GM04504 (cell line): ENCODE data around the gene IFNA2.
"Not testable (repeated sequence)": the region's sequence is repeated elsewhere in the genome, so short reads cannot be mapped to it uniquely, and the experiment has no call there.

Experiments
- DNase-seq: peaks from one replicate; pipeline ENCODE4 v3.0.0-alpha.2; 2012; ENCODE audit warnings: low read depth

The IFNA2 gene

DNA sequence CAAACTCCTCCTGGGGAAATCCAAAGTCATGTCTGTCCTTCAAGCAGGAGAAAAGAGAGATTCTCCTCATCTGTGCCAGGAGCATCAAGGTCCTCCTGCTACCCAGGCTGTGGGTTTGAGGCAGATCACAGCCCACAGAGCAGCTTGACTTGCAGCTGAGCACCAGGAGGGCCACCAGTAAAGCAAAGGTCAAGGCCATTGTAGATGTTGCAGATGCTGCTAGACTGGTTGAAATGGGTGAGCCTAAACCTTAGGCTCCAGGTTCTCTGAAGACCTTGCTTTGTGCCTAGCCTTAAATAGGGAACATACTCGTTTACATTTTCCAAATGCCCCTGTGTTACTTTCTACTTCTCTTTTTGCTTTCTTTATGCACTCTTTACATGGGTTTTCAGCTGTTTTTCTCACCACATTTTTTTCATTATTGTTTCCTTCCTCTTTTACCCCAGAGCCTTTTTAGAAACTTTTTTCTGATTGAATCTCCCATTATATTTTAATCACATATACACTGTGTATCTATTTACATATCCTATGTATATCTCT lies at the start of gene IFNA2:
IFNA2 (minus strand) TSS at position 268 of the 540 bp plus-strand sequence; CDS start at position 199, 69 bp downstream.
- DNase-seq = no peak

DNA sequence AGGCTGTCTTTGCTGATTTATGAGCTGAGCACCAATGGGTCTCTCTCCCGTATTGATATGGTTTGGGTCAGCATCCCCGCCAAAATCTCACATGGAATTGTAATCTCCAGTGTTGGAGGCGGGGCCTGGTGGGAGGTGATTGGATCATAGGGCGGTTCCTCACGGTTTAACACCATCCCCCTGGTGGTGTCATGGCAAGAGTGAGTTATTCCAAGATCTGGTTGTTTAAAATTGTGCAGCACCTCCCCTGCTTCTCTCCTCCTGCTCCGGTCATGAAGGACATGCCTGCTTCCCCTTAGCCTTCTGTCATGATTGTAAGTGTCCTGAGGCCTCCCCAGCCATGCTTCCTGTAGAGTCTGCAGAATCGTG lies 49.8 kb upstream of the IFNA2 start:
- DNase-seq = not testable (repeated sequence)

DNA sequence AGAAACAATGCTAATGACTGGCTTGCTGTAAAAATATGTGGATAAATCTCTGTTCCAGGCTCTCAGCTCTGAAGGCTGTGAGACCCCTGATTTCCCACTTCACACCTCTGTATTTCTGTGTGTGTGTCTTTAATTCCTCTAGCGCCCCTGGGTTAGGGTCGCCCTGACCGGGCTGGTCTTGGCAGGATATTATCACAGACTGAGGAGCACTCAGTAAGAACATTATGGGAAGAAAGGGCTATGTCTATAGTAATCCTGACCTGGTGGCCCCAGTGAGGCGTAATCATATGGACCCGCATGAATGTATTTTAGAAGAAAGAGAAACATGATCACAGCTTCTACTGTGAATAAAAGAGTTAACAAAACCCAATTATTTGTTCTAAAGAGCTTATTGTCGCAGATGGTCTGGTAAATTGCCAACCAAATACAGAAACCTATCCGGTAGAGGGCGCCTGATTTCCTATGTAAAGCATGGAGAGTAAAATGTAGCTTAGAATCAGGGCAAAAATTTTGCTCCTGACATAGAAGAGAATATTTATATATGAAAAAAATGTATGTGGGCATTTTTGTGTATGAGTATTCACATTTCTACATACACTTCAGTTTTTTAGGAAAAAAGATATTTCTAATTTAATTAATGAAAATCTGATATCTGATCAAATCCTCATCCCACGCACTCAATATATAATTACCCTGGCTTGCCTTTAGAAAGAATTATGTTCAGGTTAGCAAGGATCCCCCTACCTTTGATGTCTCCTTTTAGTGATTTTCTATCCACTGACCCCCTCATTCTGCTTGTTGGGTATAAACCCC lies 49.2 kb upstream of the IFNA2 start:
- DNase-seq = peak; percentile 41

DNA sequence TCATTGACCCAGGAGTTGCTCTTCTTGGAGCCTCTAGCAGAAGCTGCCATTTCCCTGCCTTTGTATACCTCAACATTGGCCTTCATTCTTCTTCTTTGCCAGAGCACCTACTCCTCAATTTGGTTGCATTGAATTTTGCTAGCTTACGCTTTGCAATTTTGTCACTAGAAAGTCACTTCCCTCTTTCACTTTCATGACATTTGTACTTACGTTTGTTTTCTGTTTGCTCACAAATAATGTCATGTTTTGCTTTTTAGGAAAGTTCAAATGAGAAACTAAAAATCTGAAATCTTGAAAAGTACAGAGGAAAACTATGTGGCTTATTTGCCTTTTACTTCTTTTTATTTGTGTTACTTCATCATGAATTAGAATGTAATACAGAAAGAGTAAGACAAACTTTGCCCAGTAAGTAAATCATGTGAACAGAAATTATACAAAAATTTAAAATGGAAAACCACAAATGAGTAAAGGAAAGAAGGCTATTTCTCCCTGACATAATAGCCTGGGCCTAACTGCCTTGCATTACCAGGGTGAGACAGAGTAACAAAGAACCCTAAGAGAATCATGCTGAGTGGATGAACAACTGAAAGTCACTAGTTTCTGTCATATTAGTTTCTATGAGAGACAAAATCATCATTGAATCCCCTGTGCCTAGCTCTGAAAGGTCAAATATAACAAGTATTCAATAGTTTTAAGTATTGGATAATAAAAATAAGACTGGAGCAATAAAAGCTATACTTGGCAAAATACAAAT lies 47.7 kb upstream of the IFNA2 start:
- DNase-seq = no peak

DNA sequence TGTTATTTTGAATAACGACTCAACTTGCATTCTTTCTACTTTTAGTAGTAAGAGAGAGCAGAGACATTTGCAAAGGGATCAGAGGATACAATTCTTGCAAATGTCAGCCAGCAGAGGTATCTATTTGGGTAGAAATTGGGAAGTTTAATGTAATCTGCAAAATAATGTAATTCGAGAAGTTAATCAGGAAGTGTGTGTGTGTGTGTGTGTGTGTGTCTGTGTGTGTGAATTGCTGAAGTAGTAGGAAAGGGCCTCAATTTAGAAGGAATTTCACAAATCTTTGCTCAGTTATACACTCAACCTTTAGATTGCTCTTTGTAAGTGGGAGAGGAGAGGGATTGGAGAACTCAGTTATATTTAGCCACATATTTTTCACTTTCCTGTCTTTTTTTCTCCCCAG lies 44.0 kb upstream of the IFNA2 start:
- no peak for DNase-seq

DNA sequence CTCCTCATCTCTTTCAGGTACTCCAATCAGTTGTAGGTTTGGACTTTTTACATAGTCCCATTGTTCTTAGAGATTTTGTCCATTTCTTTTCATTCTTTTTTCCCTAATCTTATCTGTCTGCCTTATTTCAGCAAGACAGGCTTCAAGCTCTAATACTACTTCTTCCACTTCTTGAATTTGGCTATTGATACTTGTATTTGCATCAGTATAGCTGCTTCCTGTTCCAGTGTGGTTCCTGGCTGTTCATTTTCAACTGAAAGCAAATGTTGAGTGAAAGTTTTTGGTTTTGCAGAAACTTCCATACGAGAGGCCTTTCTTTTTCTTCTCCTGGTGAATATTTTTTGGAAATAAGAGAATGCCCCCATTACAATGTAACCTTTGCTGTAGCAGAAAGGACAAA lies 43.0 kb upstream of the IFNA2 start:
- no peak for DNase-seq

DNA sequence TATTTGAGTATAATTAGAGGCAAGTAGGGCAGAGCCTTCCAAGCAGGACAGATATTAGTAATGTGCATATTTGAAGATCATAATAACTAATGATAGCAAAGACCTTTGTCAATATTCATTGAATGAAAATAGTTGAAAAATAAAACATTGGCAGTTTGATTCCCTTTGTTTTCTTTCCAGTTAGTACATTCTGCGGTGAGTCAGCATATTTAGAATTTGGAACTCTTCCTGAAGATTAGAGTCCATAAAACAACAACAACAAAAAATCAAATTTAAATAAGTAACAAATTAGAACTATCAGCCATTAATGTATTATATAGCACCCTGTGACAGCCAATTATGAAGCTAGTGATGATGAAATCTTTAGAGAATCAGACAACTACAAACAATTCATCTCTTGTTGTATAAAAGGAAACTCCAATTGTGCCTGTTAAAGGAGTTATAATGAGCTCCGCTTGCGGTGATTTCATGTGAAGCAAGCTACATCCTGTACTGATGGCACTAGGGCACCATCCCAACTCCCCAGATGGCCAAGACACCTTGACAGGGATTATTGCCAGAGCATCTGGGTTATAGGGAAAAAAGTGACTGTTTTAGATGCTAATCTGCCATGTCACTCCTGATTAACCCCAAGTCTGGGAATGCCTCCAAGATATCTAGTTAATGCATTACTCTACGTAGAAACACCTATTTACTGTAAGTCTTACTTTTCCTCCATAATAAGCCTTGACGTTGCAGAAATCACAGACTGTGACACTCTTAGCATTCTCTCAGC lies 30.5 kb upstream of the IFNA2 start:
- no peak for DNase-seq

DNA sequence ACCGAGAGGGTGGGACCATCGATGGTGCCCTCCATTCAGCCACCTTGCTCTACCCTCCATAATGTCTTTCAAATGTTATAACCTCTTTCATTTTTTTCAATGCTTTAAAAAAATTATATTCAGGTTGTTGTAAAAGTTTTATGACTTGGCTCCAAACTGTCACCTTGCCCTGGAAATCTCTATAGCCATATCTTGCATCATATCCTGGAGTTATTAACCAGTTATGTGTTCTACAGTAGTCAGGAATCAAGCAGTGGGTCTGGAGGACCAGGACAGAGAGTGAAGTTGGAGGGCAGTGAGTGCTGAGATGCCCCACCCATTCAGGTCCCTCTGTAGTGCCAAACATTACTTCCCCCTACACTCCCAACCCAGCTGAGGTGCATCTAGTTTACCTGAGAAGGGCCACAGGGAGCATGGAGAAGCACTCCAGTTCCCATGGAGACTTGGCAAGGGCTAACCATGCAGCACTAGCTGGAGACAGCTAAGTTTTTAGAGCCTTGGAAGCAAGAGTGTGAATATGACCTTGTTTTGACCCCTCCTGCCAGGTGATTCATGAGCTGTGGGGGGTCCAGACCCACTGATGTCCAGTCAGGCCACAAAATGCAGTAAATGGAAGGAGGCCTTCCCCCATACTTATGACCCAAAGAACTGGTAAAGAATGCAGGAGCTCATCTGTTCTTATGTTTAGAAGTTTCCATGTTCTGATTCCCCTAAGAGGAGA lies 29.2 kb upstream of the IFNA2 start:
- DNase-seq = no peak

DNA sequence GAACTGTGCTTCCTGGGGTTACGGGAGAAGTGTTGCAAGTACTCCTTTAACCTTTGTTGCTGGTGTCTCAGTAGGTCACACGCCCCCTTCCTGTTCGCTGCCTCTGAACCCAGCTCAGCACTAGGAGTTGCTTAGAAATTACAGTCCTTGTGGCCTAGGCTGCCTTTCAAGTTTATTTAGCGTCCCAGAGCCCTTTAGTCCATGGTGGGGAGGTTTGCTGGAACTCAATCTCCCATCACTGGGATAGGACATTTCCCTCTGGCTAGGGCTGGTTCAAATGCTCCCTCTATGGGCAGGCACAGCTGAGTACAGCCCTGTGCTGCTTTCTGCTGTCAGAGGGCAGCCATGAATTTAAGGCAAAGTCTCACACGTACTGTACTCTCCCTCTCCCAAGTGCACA lies 28.4 kb upstream of the IFNA2 start:
- no peak for DNase-seq

DNA sequence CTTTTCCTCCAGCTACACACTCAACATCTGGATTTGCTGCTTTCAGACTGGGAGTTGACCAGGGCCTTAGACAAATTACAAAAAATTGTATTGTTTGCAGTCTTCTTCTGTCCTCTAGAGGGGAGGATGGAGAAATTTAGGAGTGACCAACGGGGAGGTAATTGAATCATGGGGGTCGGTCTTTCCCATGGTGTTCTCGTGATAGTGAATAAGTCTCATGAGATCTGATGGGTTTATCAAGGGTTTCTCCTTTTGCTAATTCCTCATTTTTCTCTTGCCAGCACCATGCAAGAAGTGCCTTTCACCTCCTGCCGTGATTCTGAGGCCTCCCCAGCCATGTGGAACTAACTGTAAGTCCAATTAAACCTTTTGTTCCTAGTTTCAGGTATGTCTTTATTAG lies 28.0 kb upstream of the IFNA2 start:
- DNase-seq = no peak

DNA sequence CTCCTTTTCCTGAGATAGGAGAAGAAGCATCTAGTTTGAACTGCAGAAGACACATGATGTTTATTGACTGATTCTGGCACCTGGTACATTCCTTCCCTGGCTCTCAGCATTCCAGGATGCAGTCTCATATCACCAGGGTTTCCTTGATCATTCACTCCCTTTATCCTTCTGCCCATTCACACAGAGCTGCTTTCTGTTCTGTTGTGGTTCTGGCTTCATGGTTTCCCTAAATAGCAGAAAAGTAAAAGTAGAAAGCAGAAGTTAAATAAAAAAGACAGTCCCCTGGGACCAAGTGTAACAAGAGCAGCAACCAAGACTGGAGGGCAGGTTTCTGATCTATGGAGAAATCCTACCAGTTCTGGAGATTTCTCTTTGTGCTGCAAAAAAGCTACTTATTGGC lies 26.9 kb upstream of the IFNA2 start:
- DNase-seq = no peak

DNA sequence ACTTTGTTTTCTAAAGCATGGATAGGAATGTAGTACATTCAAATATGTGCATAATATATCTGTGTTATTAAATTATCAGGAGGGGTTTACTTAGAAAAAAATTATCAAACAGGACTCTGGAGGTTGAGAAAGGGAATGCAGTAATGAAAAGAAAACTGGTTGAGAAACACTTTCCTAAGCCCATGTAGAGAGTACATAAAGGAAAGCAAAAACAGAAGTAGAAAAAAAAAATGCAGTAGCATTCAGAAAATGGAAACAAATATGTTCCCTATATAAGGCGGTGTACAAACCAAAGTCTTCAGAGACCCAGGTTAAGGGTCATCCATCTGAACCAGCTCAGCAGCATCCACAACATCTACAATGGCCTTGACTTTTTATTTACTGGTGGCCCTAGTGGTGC lies 23.6 kb upstream of the IFNA2 start, which contains the start of gene IFNA8:
IFNA8 (plus strand) TSS at position 301 of the 400 bp plus-strand sequence; CDS start at position 361, 60 bp downstream.
- DNase-seq = no peak

DNA sequence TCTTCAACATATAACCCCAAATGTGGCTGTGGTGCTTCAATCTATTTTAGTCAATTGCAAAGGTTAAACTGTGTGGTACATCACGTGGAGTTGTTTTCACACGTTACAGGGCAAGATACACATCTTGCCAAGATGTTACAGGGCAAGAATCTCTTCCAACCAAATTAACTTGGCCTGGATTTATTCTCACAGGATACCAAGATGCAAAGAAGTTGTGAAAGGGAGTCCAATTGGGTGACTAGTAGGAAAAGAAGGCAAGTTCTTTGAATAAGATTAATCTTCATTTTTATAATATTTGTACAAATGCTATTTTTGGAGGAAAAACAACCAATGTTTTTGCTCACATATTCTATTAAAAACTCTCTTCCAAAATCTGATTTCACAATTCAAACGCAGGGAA lies 18.9 kb upstream of the IFNA2 start:
- DNase-seq = no peak

DNA sequence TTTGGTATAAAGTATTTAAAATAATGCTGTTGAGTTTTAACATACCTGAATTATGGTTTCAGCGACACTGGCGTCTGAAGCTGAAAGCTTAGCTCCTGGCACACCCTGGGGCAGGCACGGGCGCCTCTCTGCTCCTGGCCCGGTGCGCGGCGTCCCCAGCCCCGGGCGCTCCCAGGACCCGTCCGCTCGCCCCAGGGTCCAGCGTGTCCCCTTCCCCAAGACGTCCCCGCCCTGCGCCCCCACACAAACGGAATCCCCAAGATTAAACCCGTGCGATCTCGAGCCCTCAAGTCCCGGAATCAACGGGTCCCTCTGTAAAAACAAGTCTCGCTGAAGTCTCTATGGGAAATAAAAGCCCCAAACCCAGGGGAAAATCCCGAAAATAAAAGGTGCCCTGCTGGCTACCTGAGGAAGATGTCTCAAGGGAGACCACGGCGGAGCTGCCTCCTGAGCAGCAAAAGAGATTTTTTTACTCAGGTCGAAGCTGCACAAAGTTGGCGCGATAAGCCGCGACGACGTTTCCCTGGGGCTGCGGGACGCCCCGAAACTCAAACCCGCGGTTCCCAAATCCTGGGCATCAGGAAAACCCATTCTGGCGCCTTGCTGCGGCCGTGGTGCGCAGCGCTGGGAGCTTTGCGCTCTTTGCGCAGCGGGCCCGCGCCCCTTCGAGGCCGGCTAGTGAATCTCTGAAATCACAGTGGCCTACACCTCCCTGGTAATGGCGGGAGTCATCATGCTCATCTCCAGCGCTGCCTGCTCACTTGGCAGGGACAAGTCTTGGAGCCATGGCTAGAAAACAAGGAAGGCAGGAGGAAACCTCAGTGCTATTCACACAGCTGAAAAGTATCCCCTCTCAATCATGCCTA lies 17.4 kb upstream of the IFNA2 start:
- no peak for DNase-seq

DNA sequence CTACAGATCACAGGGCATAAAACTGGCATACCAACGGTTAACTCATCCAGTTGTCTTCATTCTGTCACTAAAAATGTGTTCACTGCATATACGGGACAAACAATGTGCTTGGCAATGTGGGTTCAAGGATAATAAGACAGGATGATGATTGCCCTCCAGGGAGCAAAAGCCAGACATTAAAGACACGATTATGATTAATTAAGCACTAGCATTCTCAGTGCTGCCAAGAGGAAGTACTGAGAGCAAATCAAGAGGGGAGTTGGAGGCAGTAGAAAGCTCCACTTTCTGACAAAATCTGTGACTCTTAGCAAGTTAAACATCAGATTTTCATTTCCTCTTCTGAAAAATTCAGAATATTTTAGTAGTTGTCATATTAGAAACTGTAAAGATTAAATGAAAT lies 14.8 kb upstream of the IFNA2 start:
- DNase-seq = no peak

DNA sequence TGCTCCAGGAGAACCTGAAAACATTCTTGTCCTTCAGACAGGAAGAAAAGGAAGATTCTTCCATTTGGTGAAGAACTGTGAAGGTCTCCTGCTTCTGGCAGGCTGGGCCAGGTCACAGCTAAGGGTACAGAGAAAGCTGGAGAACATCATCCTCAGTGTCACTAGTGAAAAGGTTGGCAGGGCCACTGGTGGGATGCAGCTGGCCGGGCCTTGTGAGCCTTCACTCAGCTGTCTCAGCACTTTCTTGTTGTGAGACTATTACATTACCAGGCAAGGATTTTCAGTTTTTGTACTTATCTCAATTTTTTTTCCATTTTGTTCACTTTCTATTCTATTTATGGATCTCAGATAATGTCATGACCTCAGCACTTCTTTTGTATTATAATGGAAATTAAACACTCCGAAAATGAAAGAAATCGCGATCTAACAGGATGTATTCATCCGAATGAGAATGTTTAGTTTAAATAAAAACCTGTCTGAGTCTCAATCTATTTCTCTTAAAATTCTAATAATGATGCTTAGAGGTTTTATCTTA lies 13.8 kb upstream of the IFNA2 start:
- DNase-seq = no peak

DNA sequence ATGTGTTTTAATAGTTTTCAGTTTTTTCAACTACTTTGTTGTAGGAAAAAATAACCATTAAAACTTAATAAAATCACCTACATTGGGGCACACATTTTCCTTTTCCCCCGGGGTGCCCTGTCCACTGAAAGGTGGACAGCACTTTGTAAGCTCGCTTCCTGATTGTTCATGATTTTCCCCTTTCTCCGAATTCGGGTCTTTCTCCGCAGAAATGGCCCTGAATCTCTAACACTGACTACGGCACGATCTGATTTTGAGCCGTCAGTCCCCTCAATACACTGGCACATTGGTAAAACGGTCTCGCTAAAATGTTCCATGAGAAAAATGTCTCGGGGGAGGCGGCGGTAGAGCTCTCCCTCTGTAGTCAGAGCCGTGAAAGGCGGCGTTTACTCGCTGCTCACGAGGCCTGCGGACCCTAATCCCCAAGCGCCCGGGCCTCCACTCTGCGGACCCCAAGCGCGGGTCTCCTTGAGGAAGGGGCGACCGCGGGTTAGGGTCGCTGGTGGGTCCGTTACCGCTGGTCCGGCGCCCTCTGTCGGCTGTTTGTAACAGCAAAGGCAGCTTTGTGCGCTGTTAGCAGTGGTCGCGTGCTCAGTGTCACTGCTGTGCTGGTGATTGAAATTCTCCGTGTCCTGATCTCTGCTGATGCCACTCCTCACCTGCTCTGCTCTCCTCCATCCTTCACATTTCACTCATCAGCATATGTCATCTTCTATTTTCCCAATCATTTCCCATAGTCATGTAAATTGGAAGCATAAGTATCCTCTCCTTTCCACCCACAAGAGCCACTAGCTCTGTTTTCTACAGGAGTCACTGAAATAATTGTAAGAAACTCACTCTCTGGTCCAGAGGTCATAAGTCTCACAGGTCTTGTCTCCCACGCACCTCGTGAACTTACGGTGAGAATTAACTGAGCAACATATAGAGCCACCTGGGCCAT lies 10.8 kb upstream of the IFNA2 start:
- DNase-seq = no peak

DNA sequence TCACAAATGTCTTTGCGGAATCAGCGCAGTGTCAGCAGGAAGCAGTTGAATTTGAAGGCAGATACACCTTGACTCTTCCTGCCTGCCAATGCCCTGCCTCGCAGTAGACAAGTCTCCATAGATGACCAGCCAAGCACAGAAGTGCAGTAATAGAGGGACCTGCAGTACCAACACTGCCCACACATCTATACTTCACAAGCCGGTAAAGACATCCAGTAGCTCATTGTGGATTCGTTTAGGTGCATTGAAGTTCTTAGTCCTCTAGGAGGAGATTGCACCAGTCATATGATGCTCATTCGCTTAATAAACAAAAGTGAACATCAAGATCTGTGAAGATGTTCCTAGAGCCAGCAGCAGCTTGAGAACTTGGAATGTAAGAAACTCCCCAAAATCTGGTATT lies 7.1 kb upstream of the IFNA2 start:
- DNase-seq = no peak

DNA sequence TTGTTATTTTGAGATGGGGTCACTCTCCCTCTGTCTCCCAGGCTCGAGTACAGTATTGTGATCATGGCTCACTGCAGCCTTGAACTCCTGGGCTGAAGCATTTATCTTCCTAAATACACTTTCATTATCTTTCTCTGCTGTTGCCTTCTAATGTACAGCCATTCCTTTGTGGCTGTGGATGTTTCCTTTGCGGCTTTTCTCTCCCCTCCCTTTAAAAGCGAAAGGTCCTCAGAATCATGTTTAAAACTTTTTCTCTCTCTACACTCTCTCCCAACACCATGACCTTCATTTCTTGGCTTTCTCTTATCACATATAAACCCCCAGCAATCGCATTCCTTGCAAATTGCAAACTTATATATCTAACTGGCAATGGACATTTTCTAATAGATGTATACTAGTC lies 1.6 kb downstream of the IFNA2 start:
- no peak for DNase-seq
